Fibroblast of the aortic adventitia (primary cell): ENCODE data around the gene CCT8L2. TPM values are rescaled to one million over a fixed set of nuclear protein-coding genes. Genes with fewer than 3 reads are reported as not detected.
"Not testable (repeated sequence)": the region's sequence is repeated elsewhere in the genome, so short reads cannot be mapped to it uniquely, and the experiment has no call there.

Source experiments
- DNase-seq: peaks from one replicate; pipeline ENCODE4 v3.0.0-alpha.2; 2010; ENCODE audit warnings: low read depth
- H3K4me3 ChIP-seq: 2 replicates; pipeline ENCODE4 v1.5.1; 2011; ENCODE audit warnings: low read depth, mild to moderate bottlenecking, control low read depth, low read length, moderate library complexity
- CTCF ChIP-seq: IDR thresholded peaks from 2 replicates; pipeline ENCODE4 v1.5.1; 2011; ENCODE audit warnings: mild to moderate bottlenecking, low read length, control low read depth, inconsistent platforms; ENCODE audit not compliant: insufficient read depth
- total RNA-seq: library from RNA; depleted of rRNA; stranded (reverse); fragments of >200 nt; gene quantifications from 2 replicates; pipeline ENCODE4 v1.2.3, GENCODE V29; 2012; ENCODE audit warnings: low replicate concordance

Gene CCT8L2
- total RNA-seq, 1 donor: not detected

GRCh38 chr22:16586991-16587390 lies 5.6 kb downstream of the CCT8L2 start:
- no peak overlapping the region for H3K4me3 ChIP-seq
- no peak for TF ChIP-seq CTCF
- DNase-seq: no peak

DNA sequence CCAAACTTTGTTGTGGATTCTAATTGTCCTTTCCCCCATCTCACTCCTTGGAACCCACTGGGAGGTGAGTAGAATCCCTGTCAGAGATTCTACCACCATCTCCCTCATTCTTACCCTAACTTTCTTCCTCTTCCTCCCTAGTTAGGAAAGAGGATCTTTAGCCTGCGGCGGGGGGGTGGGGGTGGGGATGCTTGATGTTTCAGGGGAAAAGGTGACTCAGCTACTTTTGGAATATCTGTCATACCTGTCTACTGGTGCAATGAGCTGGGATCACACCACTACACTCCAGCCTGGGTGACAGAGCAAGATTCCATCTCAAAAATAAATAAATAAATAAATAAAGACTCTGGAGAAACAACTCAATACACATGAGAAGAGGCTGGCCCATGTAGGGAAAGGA lies 6.4 kb downstream of the CCT8L2 start:
- no peak for TF ChIP-seq CTCF
- no peak for DNase-seq

GRCh38 chr22:16580872-16581271 lies 11.7 kb downstream of the CCT8L2 start:
- DNase-seq, H3K4me3 ChIP-seq: not testable (repeated sequence)

More for the DNA sequence above, 6.4 kb downstream of the CCT8L2 start:
- H3K4me3 ChIP-seq: no peak overlapping the region

GRCh38 chr22:16569240-16569834 lies 23.3 kb downstream of the CCT8L2 start:
- not testable (repeated sequence) for DNase-seq, H3K4me3 ChIP-seq

DNA sequence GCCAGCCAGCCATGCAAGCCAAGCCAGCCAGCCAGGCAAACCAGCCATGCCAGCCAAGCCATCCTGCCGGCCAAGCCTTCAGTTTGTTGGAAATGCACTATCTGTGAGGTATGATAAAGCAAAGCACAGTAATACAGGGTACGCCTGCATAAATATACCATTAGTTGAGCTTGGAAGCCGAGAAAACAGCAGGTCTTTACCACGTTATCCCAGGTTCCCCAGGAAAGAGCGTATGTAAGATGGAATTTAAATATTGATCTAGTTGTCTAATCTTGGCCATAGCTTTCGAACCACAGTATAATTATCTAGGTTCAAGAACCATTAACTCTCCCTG lies 24.2 kb downstream of the CCT8L2 start:
- no peak for DNase-seq
- no peak for TF ChIP-seq CTCF
- H3K4me3 ChIP-seq: no peak overlapping the region

DNA sequence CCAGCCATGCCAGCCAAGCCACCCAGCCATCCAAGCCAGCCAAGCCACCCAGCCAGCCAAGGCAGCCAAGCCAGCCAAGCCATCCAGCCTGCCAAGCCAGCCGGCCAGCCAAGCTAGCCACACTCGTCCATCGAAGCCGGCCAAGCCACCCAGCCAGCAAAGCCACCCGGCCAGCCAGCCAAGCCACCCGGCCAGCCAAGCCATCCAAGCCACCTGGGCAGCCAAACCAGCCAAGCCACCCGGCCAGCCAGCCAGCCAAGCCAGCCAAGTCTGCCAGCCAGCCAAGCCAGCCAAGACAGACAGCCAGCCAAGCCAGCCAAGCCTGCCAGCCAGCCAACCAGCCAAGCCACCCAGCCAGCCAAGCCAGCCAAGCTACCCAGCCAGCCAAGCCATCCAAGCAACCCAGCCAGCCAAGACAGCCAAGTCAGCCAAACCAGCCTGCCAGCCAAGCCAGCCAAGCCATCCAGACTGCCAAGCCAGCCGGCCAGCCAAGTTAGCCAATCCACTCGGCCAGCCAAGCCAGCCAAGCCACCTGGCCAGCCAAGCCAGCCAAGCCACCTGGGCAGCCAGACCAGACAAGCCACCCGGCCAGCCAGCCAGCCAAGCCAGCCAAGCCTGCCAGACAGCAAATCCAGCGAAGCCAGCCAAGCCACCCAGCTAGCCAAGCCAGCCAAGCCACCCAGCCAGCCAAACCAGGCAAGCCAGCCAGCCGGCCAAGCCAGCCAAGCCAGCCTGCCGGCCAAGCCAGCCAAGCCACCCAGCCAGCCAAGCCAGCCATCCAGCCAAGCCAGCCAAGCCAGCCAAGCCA lies 24.8 kb downstream of the CCT8L2 start:
- not testable (repeated sequence) for H3K4me3 ChIP-seq, DNase-seq

- not testable (repeated sequence) for DNase-seq, H3K4me3 ChIP-seq
Observed at GRCh38 chr22:16566421-16567151, 26.0 kb downstream of the CCT8L2 start.

DNA sequence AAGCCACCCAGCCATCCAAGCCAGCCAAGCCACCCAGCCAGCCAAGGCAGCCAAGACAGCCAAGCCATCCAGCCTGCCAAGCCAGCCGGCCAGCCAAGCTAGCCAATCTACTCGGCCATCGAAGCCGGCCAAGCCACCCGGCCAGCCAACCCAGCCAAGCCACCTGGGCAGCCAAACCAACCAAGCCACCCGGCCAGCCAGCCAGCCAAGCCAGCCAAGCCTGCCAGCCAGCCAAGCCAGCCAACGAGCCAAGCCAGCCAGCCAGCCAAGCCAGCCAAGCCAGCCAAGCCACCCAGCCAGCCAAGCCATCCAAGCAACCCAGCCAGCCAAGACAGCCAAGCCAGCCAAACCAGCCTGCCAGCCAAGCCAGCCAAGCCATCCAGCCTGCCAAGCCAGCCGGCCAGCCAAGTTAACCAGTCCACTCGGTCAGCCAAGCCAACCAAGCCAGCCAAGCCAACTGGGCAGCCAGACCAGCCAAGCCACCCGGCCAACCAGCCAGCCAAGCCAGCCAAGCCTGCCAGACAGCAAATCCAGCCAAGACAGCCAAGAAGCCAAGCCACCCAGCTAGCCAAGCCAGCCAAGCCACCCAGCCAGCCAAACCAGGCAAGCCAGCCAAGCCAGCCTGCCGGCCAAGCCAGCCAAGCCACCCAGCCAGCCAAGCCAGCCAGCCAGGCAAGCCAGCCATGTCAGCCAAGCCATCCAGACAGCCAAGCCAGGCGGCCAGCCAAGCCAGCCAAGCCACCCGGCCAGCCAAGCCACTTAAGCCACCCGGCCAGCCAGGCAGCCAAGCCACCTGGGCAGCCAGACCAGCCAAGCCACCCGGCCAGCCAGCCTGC lies 26.8 kb downstream of the CCT8L2 start:
- DNase-seq, H3K4me3 ChIP-seq: not testable (repeated sequence)

GRCh38 chr22:16564837-16565584 lies 27.6 kb downstream of the CCT8L2 start:
- not testable (repeated sequence) for DNase-seq, H3K4me3 ChIP-seq
